IPS-18a (cell line): ENCODE results near the gene OBSCN.
"Not testable (repeated sequence)": the region's sequence is repeated elsewhere in the genome, so short reads cannot be mapped to it uniquely, and the experiment has no call there.

Experiments
- H3K27ac ChIP-seq: one replicate; pipeline ENCODE4 v1.5.1; 2013; ENCODE audit warnings: low read length
- H3K27me3 ChIP-seq: one replicate; pipeline ENCODE4 v1.6.1; 2013; ENCODE audit warnings: mild to moderate bottlenecking, low read length; ENCODE audit not compliant: control insufficient read depth, insufficient read depth
- H3K36me3 ChIP-seq: one replicate; pipeline ENCODE4 v1.6.1; 2013; ENCODE audit warnings: low read depth, low read length; ENCODE audit not compliant: control insufficient read depth
- H3K4me1 ChIP-seq: one replicate; pipeline ENCODE4 v1.6.1; 2013; ENCODE audit warnings: low read depth, low read length; ENCODE audit not compliant: control insufficient read depth
- H3K4me3 ChIP-seq: one replicate; pipeline ENCODE4 v1.5.1; 2013; ENCODE audit warnings: low read length
- H3K9ac ChIP-seq: one replicate; pipeline ENCODE4 v1.6.1; 2013; ENCODE audit warnings: mild to moderate bottlenecking, low read length, moderate library complexity
- H3K9me3 ChIP-seq: one replicate; pipeline ENCODE4 v1.6.1; 2013; ENCODE audit warnings: low read depth, low read length; ENCODE audit not compliant: control insufficient read depth

The OBSCN gene

GRCh38 chr1:228228601-228229074 lies 20.8 kb downstream of the OBSCN start:
- no peaks in the 10 kb centered on the region for H3K27me3 ChIP-seq
- no peak overlapping the region for H3K27ac ChIP-seq
- H3K4me3 ChIP-seq, result no peak overlapping the region
- H3K4me1 ChIP-seq, result no peaks in the 10 kb centered on the region
- no peaks in the 10 kb centered on the region for H3K9me3 ChIP-seq
- peaks cover 44% of the 10 kb centered on the region for H3K36me3 ChIP-seq
- H3K9ac ChIP-seq, result no peak overlapping the region

DNA sequence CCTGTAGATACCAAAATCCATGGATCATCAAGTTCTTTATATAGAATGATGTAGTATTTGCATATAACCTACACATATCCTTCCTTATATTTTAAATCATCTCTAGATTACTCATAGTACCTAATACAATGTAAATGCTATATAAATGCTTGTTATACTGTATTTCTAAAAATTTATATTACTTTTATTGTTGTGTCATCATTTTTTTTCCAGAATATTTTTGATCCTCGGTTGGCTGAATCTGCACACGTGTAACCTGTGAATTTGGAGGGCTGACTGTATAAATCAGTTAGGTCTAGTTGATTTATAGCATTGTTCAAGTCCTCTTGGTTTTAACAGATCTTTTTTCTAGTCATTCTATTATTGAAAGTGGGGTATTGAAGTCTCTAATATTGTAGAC lies 23.3 kb downstream of the OBSCN start:
- H3K27ac ChIP-seq, result no peak overlapping the region
- H3K9me3 ChIP-seq, result no peaks in the 10 kb centered on the region
- H3K27me3 ChIP-seq, result no peaks in the 10 kb centered on the region
- no peak overlapping the region for H3K9ac ChIP-seq
- peaks cover 30% of the 10 kb centered on the region for H3K36me3 ChIP-seq
- no peaks in the 10 kb centered on the region for H3K4me1 ChIP-seq
- no peak overlapping the region for H3K4me3 ChIP-seq

DNA sequence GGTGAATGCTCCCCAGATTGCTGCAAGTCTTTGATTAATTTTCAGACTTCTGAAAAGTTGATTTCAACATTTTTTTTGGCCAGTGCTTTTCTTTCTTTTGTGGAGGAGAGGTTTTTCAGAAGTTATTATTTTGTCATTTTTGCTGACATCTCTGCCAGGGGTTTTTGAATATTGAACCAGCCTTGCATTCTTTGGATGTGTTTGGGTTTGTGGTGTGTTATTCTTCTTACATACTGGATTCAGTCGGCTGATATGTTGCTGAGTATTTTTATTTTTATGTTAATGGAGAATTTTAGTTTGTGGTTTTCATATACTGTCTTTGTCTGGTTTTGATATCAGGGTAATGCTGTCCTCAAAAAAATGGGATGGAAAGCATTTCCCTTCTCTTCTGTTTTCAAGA lies 25.3 kb downstream of the OBSCN start:
- no peaks in the 10 kb centered on the region for H3K27me3 ChIP-seq
- peaks cover 15% of the 10 kb centered on the region for H3K36me3 ChIP-seq
- H3K9ac ChIP-seq, result no peak overlapping the region
- H3K4me1 ChIP-seq, result no peaks in the 10 kb centered on the region
- no peak overlapping the region for H3K4me3 ChIP-seq
- H3K9me3 ChIP-seq, result no peaks in the 10 kb centered on the region
- H3K27ac ChIP-seq, result no peak overlapping the region

DNA sequence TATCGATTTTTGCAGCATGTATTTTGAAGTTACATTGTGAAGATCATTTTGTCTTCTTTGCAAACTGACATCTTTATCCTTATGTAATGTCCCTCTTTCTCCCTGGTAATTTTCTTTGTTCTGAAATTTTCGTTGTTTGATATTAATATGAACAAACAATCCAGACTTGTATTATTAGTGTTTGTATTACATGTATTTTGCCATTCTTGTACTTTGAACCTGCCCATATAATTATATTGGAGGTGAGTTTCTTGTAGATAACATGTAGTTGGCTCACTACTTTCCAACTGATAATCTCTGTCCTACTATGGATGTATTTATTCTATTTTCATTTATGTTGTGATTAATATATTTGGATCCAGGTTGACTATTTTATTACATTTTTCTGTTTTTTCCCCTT lies 27.1 kb downstream of the OBSCN start:
- Histone ChIP-seq H3K36me3 (peaks cover 23% of the 10 kb centered on the region), H3K9ac (no peak overlapping the region), H3K9me3 (no peaks in the 10 kb centered on the region), H3K27me3 (no peaks in the 10 kb centered on the region), H3K27ac (no peak overlapping the region), H3K4me1 (no peaks in the 10 kb centered on the region), H3K4me3 (no peak overlapping the region)

DNA sequence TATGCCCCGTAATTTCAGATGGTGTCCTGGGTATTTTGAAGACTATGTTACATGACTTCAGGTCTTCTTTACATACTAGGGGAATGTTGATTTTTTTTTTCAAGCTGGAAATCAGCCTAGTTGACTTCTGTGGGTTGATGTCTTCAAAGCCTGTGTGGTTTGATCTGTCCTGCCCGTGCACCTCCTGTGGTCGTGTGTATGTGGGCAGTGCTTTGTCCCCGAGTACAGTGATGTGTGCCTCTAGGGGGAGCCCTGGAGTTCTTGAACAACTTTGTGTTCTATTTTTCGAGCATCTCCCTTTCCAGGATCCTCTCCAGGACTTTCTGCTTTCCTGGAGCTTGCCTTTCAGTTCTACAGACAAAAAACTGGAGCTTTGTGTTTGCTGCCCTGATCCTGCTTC lies 28.9 kb downstream of the OBSCN start:
- H3K36me3 ChIP-seq, result peaks cover 15% of the 10 kb centered on the region
- no peak overlapping the region for H3K4me3 ChIP-seq
- H3K27me3 ChIP-seq, result no peaks in the 10 kb centered on the region
- no peak overlapping the region for H3K9ac ChIP-seq
- peaks cover 8% of the 10 kb centered on the region for H3K9me3 ChIP-seq
- no peak overlapping the region for H3K27ac ChIP-seq
- H3K4me1 ChIP-seq, result no peaks in the 10 kb centered on the region

DNA sequence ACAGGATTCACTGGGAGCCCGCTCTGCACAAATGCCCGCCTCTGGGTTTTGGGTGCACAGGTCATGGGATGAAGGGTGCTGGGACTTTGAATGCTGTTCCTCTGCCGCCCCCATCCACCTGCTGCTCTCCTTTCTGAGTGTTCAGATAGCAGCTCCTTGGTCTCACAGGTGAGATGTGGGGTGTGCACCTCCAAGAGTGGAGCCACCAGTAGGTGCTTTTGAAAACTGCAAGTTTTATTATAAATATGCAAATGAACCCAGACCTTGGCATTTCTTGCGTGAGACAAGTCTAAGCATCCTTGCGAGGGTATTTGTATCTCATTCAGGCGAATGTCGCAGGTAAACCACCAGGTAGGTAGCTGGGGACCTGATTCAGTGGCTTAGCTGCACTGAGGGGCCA lies 30.2 kb downstream of the OBSCN start:
- H3K36me3 ChIP-seq, result peaks cover 12% of the 10 kb centered on the region

DNA sequence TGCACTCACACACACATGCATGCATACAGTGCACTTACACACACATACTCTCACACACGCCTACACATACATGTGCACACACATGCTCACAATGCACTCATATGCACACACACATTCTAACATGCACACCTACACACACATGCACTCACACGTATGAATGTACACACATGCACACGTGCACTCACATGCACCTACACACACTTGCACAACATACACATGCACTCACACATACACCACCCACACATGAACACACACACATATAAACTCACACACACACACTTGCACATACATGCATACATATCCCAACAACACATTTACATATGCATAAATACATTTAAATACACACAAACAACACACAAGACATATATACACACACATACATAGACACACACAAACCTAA lies 30.6 kb downstream of the OBSCN start:
- no peaks in the 10 kb centered on the region for H3K27me3 ChIP-seq
- peaks cover 11% of the 10 kb centered on the region for H3K9me3 ChIP-seq
- no peaks in the 10 kb centered on the region for H3K4me1 ChIP-seq
- no peak overlapping the region for H3K9ac ChIP-seq
- no peak overlapping the region for H3K27ac ChIP-seq
- H3K4me3 ChIP-seq, result no peak overlapping the region
- peaks cover 17% of the 10 kb centered on the region for H3K36me3 ChIP-seq

More for the DNA sequence above, 30.2 kb downstream of the OBSCN start:
- Histone ChIP-seq H3K9ac (no peak overlapping the region), H3K4me1 (no peaks in the 10 kb centered on the region), H3K4me3 (no peak overlapping the region), H3K27me3 (no peaks in the 10 kb centered on the region), H3K9me3 (peaks cover 11% of the 10 kb centered on the region), H3K27ac (no peak overlapping the region)

DNA sequence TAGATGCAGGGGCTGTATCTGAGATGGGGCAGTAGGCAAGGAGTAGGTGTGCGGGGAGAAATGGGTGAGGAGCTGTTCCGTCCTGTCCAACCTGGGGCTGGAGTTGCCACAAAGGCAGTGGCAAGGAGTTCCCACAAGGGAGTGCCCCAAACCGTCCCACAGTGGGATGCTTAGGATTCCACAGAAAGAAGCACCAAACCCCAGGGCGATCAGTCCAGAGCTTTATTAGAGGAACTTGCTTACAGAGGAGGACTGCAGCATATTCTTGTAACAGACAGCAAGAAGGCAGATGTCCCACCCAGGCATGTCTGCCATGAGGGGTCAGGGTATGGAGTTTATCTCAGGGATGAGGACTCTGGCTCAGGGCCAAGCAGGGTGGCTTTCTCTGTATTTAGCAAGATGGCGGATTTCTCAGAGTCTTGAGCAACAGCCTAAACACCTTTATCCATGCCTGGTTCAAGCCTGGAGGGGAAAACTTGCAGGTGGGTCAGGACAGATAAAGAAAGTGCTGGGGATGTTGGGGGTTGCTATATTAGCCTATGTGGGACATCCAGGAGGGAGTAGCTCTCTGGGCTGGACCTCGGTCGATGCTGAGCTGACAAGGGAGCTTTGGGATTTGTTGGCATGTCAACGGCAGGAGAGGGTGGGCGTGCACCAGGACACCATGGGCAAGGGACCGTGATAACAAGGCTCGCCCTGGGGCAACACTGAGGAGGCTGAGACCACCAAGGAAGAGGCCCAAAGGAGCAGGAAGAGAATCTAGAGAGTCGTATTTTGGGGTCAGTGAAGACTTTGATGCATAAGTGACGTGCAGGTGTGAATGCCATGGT lies 32.8 kb downstream of the OBSCN start:
- H3K4me1 ChIP-seq, result no peaks in the 10 kb centered on the region
- H3K27ac ChIP-seq, result no peak overlapping the region
- no peak overlapping the region for H3K9ac ChIP-seq
- peaks cover 20% of the 10 kb centered on the region for H3K9me3 ChIP-seq
- H3K27me3 ChIP-seq, result no peaks in the 10 kb centered on the region
- peaks cover 36% of the 10 kb centered on the region for H3K36me3 ChIP-seq
- no peak overlapping the region for H3K4me3 ChIP-seq

DNA sequence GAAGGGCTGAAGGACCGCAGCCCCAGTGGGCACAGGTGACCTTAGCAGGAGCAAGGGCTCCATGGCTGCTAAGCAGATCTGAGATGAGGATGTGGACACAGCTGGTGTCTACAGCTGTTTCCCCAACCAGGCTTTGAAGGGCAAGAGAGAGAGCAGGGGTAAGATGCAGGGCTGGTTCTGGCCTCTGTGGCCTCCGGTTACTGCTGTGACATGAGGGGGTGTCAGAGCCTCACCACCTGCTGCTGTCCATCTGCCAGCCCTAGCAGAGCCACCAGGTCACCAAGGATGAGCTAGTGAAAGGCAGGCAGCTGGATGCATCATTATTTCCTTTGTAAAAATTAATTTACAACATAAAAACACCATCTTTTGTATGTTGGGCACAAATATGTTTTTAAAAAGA lies 33.4 kb downstream of the OBSCN start:
- no peak overlapping the region for H3K27ac ChIP-seq
- H3K9me3 ChIP-seq, result peaks cover 25% of the 10 kb centered on the region
- H3K4me1 ChIP-seq, result no peaks in the 10 kb centered on the region
- no peak overlapping the region for H3K4me3 ChIP-seq
- H3K27me3 ChIP-seq, result no peaks in the 10 kb centered on the region
- peaks cover 42% of the 10 kb centered on the region for H3K36me3 ChIP-seq
- no peak overlapping the region for H3K9ac ChIP-seq

DNA sequence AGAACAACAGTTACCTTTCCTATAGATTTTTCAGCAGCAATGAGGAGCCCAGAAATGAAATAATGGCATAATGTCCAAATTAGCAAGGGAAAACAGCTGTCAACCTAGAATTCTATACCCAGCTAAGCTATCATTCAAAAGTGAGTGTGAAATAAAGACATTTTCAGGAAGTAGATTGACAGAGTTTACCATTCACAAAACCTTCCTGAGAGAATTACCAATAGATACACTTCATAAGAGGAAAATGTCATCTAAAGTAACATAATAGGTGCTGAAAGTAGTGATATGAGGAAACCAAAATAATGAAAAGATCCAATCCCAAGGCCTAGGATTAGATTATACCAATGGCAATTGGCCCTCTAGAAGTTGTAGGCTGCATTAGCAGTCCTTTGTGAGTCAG lies 34.6 kb downstream of the OBSCN start:
- peaks cover 27% of the 10 kb centered on the region for H3K9me3 ChIP-seq
- H3K36me3 ChIP-seq, result peaks cover 50% of the 10 kb centered on the region
- no peak overlapping the region for H3K9ac ChIP-seq
- H3K27ac ChIP-seq, result no peak overlapping the region
- H3K4me3 ChIP-seq, result no peak overlapping the region
- no peaks in the 10 kb centered on the region for H3K4me1 ChIP-seq
- no peaks in the 10 kb centered on the region for H3K27me3 ChIP-seq

GRCh38 chr1:228243093-228243492 lies 35.2 kb downstream of the OBSCN start:
- Histone ChIP-seq H3K27me3 (no peaks in the 10 kb centered on the region), H3K4me3 (no peak overlapping the region), H3K9me3 (peaks cover 27% of the 10 kb centered on the region), H3K36me3 (peaks cover 57% of the 10 kb centered on the region), H3K27ac (no peak overlapping the region), H3K4me1 (no peaks in the 10 kb centered on the region), H3K9ac (no peak overlapping the region)

DNA sequence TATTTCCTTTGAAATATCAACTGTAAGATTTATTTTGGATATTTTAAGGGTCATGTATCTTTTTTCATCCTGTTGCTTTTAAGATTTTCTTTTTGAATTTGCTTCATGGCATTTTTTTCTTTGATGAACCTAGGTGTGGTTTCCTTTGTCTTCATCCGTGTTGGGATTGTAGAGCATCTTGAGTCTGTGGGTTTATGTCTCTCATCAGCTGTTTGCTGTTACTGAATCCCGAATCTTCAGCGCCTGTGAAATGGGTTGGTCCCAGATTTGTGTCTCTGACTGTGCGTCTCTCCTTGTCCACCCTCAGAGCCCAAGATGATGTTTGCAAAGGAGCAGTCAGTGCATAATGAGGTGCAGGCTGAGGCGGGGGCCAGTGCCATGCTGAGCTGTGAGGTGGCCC lies 36.1 kb downstream of the OBSCN start:
- not testable (repeated sequence) for H3K4me1 ChIP-seq, H3K27me3 ChIP-seq, H3K9ac ChIP-seq, H3K4me3 ChIP-seq, H3K27ac ChIP-seq
- H3K36me3 ChIP-seq, result peaks cover 49% of the 10 kb centered on the region
- H3K9me3 ChIP-seq, result peaks cover 27% of the 10 kb centered on the region
